Retinal pigment epithelial cell (primary cell): ENCODE data around the gene FBXO4.

Source experiments
- DNase-seq: peaks from one replicate; pipeline ENCODE4 v3.0.0-alpha.2; 2010; ENCODE audit warnings: low read depth
- H3K4me3 ChIP-seq: 2 replicates; pipeline ENCODE4 v1.5.1; 2011; ENCODE audit warnings: mild to moderate bottlenecking, low read length, control low read depth, moderate library complexity
- CTCF ChIP-seq: conservative IDR thresholded peaks from 2 replicates; pipeline ENCODE4 v1.5.1; 2011; ENCODE audit warnings: low read depth, low read length, control low read depth, inconsistent platforms

The FBXO4 gene

GRCh38 chr5:41924872-41925554, at the start of gene FBXO4:
Gene FBXO4 (plus strand): TSS chr5:41925281. CDS start chr5:41925310, 29 bp downstream.
- DNase-seq, result no peak
- H3K4me3 ChIP-seq, result peak within 1 kb of the TSS; percentile 73
- peak; percentile 58 for TF ChIP-seq CTCF

- TF ChIP-seq CTCF, result no peak
- DNase-seq, result no peak
- H3K4me3 ChIP-seq, result no peak overlapping the region
Observed at GRCh38 chr5:41876678-41877077, 48.4 kb upstream of the FBXO4 start.

GRCh38 chr5:41877408-41877807, 47.7 kb upstream of the FBXO4 start:
- no peak overlapping the region for H3K4me3 ChIP-seq
- no peak for TF ChIP-seq CTCF

GRCh38 chr5:41878173-41878572, 46.9 kb upstream of the FBXO4 start:
- H3K4me3 ChIP-seq, result no peak overlapping the region
- no peak for TF ChIP-seq CTCF
- DNase-seq, result no peak

More at GRCh38 chr5:41877408-41877807, 47.7 kb upstream of the FBXO4 start:
- DNase-seq, result no peak

- TF ChIP-seq CTCF, result no peak
- H3K4me3 ChIP-seq, result no peak overlapping the region
- DNase-seq, result no peak
Observed at GRCh38 chr5:41878643-41879478, 46.2 kb upstream of the FBXO4 start.

- no peak overlapping the region for H3K4me3 ChIP-seq
- no peak for DNase-seq
- no peak for TF ChIP-seq CTCF
Observed at GRCh38 chr5:41882765-41883164, 42.3 kb upstream of the FBXO4 start.

GRCh38 chr5:41883243-41883642, 41.8 kb upstream of the FBXO4 start:
- DNase-seq, result no peak
- no peak for TF ChIP-seq CTCF
- no peak overlapping the region for H3K4me3 ChIP-seq
